Prostate gland (tissue), 2 donors: ENCODE results near the gene ROBO1. TPM values are rescaled to one million over a fixed set of nuclear protein-coding genes. Genes with fewer than 3 reads are reported as not detected.

Source experiments
- DNase-seq: peaks from one replicate; pipeline ENCODE4 v3.0.0-alpha.2; 2019; ENCODE audit warnings: low spot score
- H3K27ac ChIP-seq, 2 donors: fragments of 200-600 bp; sonication (generic); 2 replicates each; pipeline ENCODE4 v1.5.1; 2017 to 2019
- H3K27me3 ChIP-seq: fragments of 200-600 bp; sonication (generic); replicated peaks from 2 replicates; pipeline ENCODE4 v1.5.1; 2019; ENCODE audit not compliant: insufficient read depth
- H3K36me3 ChIP-seq, 2 donors: fragments of 200-600 bp; sonication (generic); 1 replicate in 1 of 2; 2 replicates in 1 of 2; pipeline versions ENCODE4 v1.5.1 to v1.8.1; 2017 to 2019
- H3K4me1 ChIP-seq: fragments of 200-600 bp; sonication (generic); replicated peaks from 2 replicates; pipeline ENCODE4 v1.5.1; 2019
- H3K4me3 ChIP-seq, 2 donors: fragments of 200-600 bp; sonication (generic); 2 replicates each; pipeline ENCODE4 v1.5.1; 2017 to 2019
- H3K9me3 ChIP-seq: fragments of 200-600 bp; sonication (generic); 2 replicates; pipeline ENCODE4 v1.5.1; 2017
- POLR2A ChIP-seq: fragments of 450-650 bp; IDR thresholded peaks from one replicate; pipeline ENCODE4 v1.6.1; 2016; ENCODE audit warnings: antibody characterized with exemption, mild to moderate bottlenecking
- POLR2AphosphoS5 ChIP-seq: sonication (generic); formaldehyde crosslinking; IDR thresholded peaks from one replicate; pipeline ENCODE4 v1.6.1; 2017; ENCODE audit warnings: antibody characterized with exemption
- WGBS: methylation state at CpG from one replicate; pipeline ENCODE4 v1.1.5; 2018; 5-methylcytosine and 5-hydroxymethylcytosine counted together
- intact Hi-C: fragments of 100-400 bp; cut with DNase I; formaldehyde crosslinking; loops from one replicate; pipeline ENCODE4 v1.14.2; 2022
- total RNA-seq, 2 donors: library from RNA; depleted of rRNA; stranded (reverse); fragments of >200 nt; gene quantifications; one replicate each; pipeline ENCODE4 v1.1.0, GENCODE V29; 2016
- TF ChIP-seq, protein P1 (sequence below), 4 experiments: fragments of 200-600 bp in 2 of 4; fragments of 450-650 bp in 2 of 4; sonication (generic) in 2 of 4; IDR thresholded peaks; 1 replicate in 3 of 4; 2 replicates in 1 of 4; pipeline ENCODE4 v1.5.1; 2016 to 2019; ENCODE audit warnings: antibody characterized with exemption in 4 of 4, mild to moderate bottlenecking in 2 of 4, moderate library complexity in 2 of 4

ROBO1 gene
- total RNA-seq, 2 donors from 2014 or later, result 37.6 to 50.8 TPM

DNA sequence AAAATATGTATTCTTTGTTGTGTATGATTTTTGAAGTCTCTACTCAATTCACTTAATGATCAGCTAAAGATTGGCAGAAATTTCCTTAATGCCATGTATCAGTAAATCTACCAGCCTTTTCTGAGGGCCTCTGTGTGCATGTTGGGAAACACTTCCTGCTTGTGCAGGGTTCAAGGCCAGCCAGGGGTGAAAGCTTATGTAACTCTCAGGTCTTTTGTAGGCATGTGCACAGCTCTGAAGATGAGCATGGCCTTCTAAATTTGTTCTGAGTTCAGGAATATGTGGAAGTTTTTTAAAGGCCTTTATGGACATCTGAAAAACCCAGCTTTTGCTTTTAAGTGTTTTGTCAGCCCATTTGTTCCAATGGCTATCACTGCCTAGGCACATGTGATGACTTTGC is 82.7 kb downstream of the ROBO1 start:
- no peaks in the 10 kb centered on the region for H3K27me3 ChIP-seq
- no peak overlapping the region for H3K27ac ChIP-seq
- H3K9me3 ChIP-seq, result no peaks in the 10 kb centered on the region
- TF ChIP-seq POLR2A, result no peak
- TF ChIP-seq, protein P1, sequence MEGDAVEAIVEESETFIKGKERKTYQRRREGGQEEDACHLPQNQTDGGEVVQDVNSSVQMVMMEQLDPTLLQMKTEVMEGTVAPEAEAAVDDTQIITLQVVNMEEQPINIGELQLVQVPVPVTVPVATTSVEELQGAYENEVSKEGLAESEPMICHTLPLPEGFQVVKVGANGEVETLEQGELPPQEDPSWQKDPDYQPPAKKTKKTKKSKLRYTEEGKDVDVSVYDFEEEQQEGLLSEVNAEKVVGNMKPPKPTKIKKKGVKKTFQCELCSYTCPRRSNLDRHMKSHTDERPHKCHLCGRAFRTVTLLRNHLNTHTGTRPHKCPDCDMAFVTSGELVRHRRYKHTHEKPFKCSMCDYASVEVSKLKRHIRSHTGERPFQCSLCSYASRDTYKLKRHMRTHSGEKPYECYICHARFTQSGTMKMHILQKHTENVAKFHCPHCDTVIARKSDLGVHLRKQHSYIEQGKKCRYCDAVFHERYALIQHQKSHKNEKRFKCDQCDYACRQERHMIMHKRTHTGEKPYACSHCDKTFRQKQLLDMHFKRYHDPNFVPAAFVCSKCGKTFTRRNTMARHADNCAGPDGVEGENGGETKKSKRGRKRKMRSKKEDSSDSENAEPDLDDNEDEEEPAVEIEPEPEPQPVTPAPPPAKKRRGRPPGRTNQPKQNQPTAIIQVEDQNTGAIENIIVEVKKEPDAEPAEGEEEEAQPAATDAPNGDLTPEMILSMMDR (IDR thresholded peaks at IDR 0.05), result no peak
- TF ChIP-seq POLR2AphosphoS5, result no peak
- H3K4me1 ChIP-seq, result no peaks in the 10 kb centered on the region
- DNase-seq, result no peak
- H3K4me3 ChIP-seq, result no peak overlapping the region
- H3K36me3 ChIP-seq, result no peaks in the 10 kb centered on the region
- intact Hi-C loops, result no loop called here

DNA sequence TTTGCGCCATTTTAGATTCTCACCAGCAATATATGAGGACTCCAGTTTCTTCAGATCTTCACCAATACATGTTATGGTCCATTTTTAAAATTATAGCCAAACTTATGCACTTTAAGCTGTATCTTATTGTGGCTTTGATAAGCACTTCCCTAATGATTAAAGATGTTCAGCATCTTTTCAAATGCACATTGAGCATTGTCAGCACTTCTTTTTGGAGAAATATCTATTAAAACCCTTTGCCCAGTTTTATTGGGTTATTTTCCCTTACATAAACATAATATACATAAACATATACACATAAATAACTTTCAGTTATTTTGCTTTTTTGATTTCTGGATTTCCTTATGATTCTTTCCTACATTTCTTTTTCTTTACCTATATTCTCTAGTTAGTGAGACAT is 83.8 kb downstream of the ROBO1 start:
- intact Hi-C loops, result no loop called here
- H3K36me3 ChIP-seq, result no peaks in the 10 kb centered on the region
- no peaks in the 10 kb centered on the region for H3K9me3 ChIP-seq
- no peaks in the 10 kb centered on the region for H3K27me3 ChIP-seq
- no peak for TF ChIP-seq POLR2AphosphoS5
- no peaks in the 10 kb centered on the region for H3K4me1 ChIP-seq
- no peak overlapping the region for H3K4me3 ChIP-seq
- H3K27ac ChIP-seq, result no peak overlapping the region
- no peak for DNase-seq
- WGBS, result 100% methylated on average over 1 of the region's 1 CpG

DNA sequence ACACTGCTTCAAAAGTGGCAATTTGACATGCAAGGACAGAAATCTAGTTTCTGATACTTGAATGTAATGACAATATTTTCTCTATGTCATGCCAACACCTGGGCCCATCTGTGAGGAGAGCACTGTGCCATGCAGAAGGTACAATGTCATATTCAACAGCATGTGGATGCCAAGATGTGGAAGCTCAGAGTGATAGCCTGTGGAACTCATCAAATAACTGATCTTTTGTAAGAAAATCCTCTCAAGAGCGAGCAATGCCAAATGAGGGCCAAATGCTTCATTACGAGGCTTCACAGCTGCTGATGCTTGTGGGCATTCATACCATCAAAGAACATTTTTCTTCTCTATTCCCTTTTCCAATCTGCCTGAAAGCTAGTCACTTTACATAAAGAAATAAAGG is 95.1 kb downstream of the ROBO1 start:
- H3K27me3 ChIP-seq, result no peaks in the 10 kb centered on the region
- no peak overlapping the region for H3K27ac ChIP-seq
- no peaks in the 10 kb centered on the region for H3K9me3 ChIP-seq
- intact Hi-C loops, result no loop called here
- TF ChIP-seq POLR2AphosphoS5 (no peak), POLR2A (no peak)
- TF ChIP-seq, protein P1 (IDR thresholded peaks at IDR 0.05), result no peak
- no peak for DNase-seq
- no peaks in the 10 kb centered on the region for H3K4me1 ChIP-seq
- 73% methylated on average over 2 of the region's 2 CpGs for WGBS
- no peak overlapping the region for H3K4me3 ChIP-seq
- H3K36me3 ChIP-seq, result no peaks in the 10 kb centered on the region

DNA sequence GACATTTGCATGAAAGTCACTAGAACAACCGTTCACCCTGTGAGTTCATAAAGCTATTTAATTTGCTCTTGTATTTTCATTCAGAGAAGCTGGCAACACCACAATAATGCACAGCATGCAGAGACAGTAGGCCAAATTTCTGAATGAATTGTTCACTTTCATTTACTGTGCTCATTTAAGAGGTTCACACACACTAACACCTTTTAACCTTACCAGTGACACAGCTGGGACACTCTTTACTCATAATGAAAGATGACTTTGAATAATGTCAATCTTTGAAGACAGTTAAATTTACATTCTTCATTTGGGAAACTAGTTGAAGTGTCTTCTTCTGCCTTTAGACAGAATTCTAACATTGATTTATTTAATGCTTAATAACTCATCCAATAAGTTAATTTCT is 95.7 kb downstream of the ROBO1 start:
- DNase-seq, result no peak
- 71% methylated on average over 1 of the region's 1 CpG for WGBS
- intact Hi-C loops, result no loop called here
- H3K36me3 ChIP-seq, result no peaks in the 10 kb centered on the region
- no peaks in the 10 kb centered on the region for H3K27me3 ChIP-seq
- H3K4me3 ChIP-seq, result no peak overlapping the region
- no peaks in the 10 kb centered on the region for H3K9me3 ChIP-seq
- H3K4me1 ChIP-seq, result no peaks in the 10 kb centered on the region
- H3K27ac ChIP-seq, result no peak overlapping the region
- TF ChIP-seq POLR2A, result no peak
- TF ChIP-seq POLR2AphosphoS5, result no peak
- TF ChIP-seq, protein P1 (IDR thresholded peaks at IDR 0.05), result no peak

DNA sequence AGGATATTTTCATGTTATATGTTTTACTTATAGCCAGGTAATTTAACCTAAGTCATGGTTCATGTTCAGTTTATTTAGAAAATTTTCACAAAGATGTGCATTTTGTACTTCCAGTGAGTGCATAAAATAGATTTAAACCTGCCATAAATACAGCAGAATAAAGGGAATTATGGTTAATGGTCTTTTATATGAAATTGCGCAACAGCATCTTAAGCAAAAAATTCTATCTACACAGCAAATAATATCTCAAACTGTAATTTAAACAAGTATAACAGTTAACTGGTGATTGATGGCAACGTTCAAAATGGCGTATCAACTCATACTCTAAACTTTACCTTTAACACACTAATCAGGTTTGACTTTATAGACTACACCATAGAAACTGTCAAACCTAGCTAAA is 97.6 kb downstream of the ROBO1 start:
- H3K27ac ChIP-seq, result no peak overlapping the region
- intact Hi-C loops, result no loop called here

More for the DNA sequence above, 97.6 kb downstream of the ROBO1 start:
- Histone ChIP-seq H3K9me3 (no peaks in the 10 kb centered on the region), H3K36me3 (no peaks in the 10 kb centered on the region), H3K27me3 (no peaks in the 10 kb centered on the region), H3K4me1 (no peaks in the 10 kb centered on the region), H3K4me3 (no peak overlapping the region)
- DNase-seq, result no peak
- 63% methylated on average over 3 of the region's 3 CpGs for WGBS
- TF ChIP-seq, protein P1 (IDR thresholded peaks at IDR 0.05), result no peak
- TF ChIP-seq POLR2AphosphoS5 (no peak), POLR2A (no peak)
